A172 (cell line): Measurements from ENCODE around the gene PRKG2. TPM values are rescaled to one million over a fixed set of nuclear protein-coding genes. Genes with fewer than 3 reads are reported as not detected.

Experiments
- DNase-seq: peaks from one replicate; pipeline ENCODE4 v3.0.0-alpha.2; 2015; ENCODE audit warnings: low spot score
- total RNA-seq: library from RNA; depleted of rRNA; stranded (reverse); fragments of >200 nt; shearing (Covaris generic); gene quantifications from 2 replicates; pipeline ENCODE4 v1.2.3, GENCODE V29; 2014

PRKG2 gene
- total RNA-seq, 1 experiment from 2014 or later = 0.05 TPM

DNA sequence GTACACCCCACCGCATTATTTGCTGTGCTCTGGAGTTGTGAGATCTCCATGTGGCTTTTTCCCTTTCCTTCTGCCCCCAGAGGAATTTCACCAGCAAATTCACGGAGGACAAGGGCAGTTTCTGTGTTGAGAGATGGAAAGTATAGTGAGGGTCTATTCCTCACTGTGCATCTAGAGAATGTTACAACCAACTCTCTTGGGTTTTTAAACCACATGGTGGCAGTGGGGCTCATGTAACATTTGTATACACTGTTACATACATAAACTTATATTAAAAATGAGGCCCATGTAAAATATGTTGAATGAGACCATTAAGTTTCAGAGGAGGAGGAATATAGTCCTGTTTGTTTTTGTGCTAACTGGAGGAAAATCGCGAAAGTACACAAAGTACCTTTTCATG is 909 bp upstream of the PRKG2 start:
- DNase-seq = no peak

DNA sequence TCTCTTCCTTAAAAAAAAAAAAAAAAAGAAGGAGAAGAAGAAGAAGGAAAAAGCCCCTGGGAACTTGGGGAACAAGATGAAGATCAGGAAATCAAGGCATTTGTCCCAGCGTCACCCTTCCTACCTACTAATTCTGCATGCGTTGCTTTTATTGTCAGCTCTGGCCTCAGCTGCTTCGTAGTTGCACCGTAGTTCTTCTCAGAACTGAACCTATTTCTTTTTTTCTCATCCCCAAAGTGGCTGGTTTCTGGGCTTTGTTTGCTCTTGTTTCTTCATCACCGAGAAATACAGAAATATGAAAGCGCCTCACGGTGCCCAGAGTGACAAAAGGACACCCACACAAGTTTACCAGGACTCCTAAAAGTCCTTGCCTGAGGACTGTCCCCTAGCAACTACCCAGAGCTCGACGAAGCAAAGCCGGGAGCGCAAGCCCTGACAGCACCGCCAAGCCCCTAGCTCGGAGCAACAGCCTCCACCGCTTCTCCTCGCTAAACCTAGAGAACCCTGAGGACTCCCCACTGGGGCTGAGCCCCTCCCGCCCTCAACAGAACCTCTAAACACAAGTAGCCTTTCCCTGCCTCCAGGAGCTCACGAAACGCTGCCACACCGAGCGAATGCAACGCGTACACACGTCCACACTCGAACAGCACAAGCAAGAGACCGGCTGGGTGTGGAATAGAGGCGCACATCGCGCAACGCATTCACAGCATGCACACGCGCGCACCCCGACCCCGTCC is 710 bp downstream of the PRKG2 start:
- DNase-seq = no peak

DNA sequence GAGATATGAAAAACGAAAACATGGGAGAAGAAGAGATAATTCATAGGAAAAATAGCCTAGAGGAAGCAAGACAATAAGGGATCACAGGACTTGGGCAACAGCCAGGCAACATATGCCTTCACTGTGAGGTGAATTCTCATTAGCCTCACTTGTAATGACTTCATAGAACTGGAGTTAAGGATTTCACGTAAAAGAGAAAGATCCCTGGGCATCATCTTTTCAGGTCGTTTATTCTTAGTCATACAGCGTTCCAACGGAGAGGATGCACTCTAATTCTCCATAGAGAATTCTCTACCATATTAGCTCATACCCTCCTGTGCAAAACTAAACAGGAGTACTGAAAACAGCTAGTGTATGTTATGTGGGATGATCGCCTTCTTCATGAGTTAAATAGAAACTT is 1.4 kb downstream of the PRKG2 start:
- no peak for DNase-seq

DNA sequence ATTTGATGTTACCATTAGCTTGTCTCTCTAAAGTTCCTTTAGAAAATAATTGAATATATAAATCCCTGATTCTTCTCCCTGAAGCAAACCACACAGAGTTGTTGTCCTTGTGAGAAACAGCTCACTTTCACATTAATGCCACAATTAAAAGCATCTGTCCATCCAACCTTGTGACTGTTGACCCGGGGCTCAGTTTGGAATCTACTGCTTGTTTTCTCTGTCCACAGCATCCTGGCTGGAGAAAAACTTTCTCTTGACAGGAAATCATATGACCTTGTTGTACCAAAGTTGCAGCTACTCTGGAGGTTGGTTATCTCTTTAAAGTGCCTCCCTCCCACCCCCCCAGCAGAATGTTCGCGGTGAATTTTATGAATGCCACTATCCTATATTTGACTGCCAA is 3.1 kb downstream of the PRKG2 start:
- no peak for DNase-seq

GRCh38 chr4:81207828-81208227 is 7.2 kb downstream of the PRKG2 start:
- peak; percentile 0 for DNase-seq

GRCh38 chr4:81205302-81205701 is 9.7 kb downstream of the PRKG2 start:
- DNase-seq = no peak

- DNase-seq = no peak
Measured at GRCh38 chr4:81204571-81204970, 10.5 kb downstream of the PRKG2 start.

GRCh38 chr4:81199831-81200230 is 15.2 kb downstream of the PRKG2 start:
- no peak for DNase-seq

- DNase-seq = no peak
Measured at GRCh38 chr4:81198609-81199008, 16.4 kb downstream of the PRKG2 start.

GRCh38 chr4:81197864-81198524 is 17.0 kb downstream of the PRKG2 start:
- DNase-seq = no peak

- no peak for DNase-seq
Measured at GRCh38 chr4:81196126-81196650, 18.8 kb downstream of the PRKG2 start.

GRCh38 chr4:81195475-81195874 is 19.5 kb downstream of the PRKG2 start:
- DNase-seq = no peak

- no peak for DNase-seq
Measured at GRCh38 chr4:81194286-81194685, 20.7 kb downstream of the PRKG2 start.

GRCh38 chr4:81180916-81181315 is 34.1 kb downstream of the PRKG2 start:
- no peak for DNase-seq

DNA sequence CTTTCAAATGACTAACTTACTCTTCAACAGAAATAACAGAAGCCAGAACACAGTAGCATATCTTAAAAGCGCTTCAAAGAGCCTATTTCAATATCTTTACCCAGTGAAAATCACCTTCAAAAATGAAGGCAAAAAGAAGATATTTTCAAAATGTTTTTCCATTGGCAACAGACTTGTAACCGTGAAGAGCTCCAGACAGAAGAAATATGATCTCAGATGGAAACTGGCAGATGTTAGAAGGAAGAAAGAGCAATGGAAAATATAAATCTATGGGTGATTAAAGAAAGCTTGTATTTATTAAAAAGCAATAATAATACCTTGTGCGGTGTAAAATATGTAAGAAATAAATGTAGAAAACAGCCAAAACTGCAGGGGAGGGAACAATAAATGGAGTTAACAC is 35.7 kb downstream of the PRKG2 start:
- no peak for DNase-seq

GRCh38 chr4:81173213-81173612 is 41.8 kb downstream of the PRKG2 start:
- no peak for DNase-seq

DNA sequence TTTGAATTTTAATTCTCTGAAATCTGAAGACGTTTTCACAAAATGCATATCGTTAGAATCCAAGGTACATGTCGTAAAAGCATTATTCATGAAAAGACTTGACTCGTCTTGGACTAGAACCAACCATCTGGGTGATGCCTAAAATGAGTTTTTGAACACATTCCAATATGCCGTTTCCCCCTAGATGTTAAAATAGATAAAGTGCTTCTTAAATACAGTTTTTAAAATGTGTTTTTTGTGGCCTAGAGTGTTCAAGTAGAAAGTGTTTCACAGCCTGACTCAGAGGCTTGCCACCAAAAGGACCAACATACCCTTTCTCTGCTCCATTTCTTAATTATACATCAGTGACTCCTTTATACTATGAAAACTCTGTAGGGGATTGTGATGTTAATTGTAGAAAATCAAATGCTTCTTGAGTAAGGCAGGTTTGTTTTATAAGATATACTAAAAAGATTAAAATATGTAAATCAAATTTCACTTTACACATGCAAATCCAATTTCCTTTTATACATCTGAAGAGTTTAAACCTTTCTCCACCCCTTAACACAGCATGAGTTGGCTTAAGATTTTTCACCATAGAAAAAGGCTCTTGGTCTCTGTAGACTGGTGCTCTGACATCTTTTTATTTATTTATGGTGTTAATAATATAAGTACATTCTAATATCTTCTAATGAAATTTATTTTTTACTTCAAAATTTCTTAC is 48.4 kb downstream of the PRKG2 start:
- no peak for DNase-seq

DNA sequence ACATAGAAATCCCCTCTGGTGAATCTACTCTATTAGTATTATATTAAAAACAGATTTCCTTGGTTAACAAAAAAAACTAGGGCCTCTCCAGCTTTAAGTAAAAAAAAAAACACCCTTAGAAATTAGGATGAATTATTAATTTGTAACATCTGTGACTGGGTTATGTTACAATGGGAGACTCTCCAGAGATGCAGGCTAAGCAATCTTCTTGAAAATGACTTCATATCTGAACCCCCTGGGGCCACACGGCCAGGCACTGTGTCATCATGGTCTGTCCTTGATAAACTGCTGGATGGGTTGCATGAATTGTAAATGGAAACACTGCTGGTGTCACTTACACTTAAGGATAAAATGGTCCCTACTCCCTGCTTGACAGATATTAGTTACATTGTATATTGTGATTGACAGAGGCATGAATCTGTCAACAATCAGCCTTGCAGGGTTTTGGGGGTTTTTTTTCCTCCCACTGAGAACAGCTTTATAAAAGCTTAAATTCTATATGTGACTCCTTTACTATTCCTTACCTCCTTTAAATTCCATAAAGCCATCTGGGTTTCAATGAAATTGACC is 49.1 kb downstream of the PRKG2 start:
- no peak for DNase-seq

DNA sequence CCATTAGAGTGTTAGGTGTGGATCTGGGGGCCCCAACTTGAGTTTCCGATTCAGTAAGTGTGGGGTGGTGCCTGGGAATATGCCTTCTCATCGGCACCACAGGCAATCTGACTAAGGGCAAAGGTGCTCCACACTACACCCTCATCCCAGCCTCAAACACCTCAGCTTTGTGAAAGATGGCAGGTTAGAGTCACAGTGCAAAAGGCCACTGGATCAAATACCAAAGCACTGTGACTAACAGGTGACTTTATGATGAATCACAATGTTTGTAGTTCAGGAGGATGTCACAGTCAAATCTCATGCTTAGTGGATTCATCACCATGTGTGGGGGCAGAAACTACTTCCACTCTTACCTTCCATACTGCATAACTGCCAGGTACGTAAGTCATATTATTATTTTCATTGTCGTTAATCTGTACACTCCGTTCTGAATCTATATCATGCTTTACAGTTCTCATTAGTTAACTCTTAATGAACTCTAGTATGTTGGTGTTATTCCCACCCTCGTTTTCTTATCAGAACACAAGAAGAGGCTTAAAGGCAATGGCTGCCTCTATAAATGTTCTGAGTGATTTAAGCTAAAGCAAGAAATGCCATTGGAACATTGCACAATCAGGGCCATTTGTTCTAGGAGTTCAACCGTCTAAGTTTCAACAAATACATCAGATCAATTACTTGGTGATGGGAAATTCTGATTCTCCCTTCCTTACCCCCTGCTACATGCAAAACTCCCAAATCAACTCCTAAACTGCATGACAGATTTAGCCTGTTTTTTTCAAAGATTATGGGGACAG is 50.2 kb downstream of the PRKG2 start:
- peak; percentile 72 for DNase-seq

GRCh38 chr4:81164126-81164525 is 50.9 kb downstream of the PRKG2 start:
- DNase-seq = no peak

DNA sequence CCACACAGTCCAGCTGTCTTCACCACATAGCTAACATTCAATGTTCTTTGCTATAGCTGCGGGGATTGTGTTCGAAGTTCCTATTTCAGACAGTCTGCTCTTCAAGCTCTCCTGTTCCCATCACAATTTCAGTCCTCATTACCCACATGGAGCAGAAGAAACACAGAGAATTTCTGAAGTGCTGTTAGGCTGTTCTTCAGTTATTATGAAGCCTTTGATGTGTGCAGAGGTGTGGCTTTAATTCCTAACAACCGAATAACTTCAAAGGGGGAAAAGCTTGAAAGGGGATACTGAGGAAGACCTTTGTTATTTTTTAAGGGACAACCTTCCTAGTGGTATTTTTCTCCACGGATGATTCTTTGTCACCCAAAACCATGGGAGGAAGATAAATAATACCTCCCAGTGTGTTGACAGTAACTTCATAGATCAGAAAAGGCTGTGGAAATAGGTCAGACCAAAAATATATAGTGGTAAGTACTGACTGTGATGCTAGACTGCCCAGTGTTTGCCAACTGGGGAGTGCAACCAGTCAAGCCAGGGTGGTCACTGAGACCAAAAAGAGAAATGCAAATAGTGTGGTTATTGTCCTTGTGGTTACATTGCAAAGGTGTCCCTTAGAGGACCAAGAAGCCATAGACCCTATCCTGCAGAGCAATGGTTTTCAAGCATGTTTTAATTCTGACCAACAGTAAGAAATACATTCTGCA is 52.1 kb downstream of the PRKG2 start:
- no peak for DNase-seq
